Loucy (cell line): ENCODE results near the gene WDR88.

Source experiments
- H2AFZ ChIP-seq: fragments of 200-600 bp; sonication (generic); 2 replicates; pipeline ENCODE4 v1.6.0; 2016; ENCODE audit warnings: antibody characterized with exemption, mild to moderate bottlenecking, low read length, moderate library complexity
- H3F3A ChIP-seq: fragments of 200-600 bp; 2 replicates; pipeline ENCODE4 v1.6.0; 2016; ENCODE audit warnings: antibody characterized with exemption, low read depth, mild to moderate bottlenecking
- H3K27me3 ChIP-seq: fragments of 200-600 bp; sonication (generic); 2 replicates; pipeline ENCODE4 v1.6.1; 2014; ENCODE audit warnings: low read length, mild to moderate bottlenecking; ENCODE audit not compliant: insufficient read depth, poor library complexity, severe bottlenecking
- H3K36me3 ChIP-seq: fragments of 200-600 bp; sonication (generic); 2 replicates; pipeline ENCODE4 v1.6.1; 2016; ENCODE audit warnings: low read length; ENCODE audit not compliant: insufficient read depth
- H3K4me1 ChIP-seq: fragments of 200-600 bp; sonication (generic); 2 replicates; pipeline ENCODE4 v1.5.1; 2014; ENCODE audit warnings: low read length, mild to moderate bottlenecking; ENCODE audit not compliant: insufficient read depth, poor library complexity, severe bottlenecking
- H3K4me2 ChIP-seq: fragments of 200-600 bp; sonication (generic); 2 replicates; pipeline ENCODE4 v1.6.0; 2014; ENCODE audit warnings: antibody characterized with exemption, low read length, low read depth, mild to moderate bottlenecking; ENCODE audit not compliant: poor library complexity, severe bottlenecking
- H3K4me3 ChIP-seq: fragments of 200-600 bp; sonication (generic); 2 replicates; pipeline ENCODE4 v1.5.1; 2014; ENCODE audit warnings: low read length, mild to moderate bottlenecking, mixed read lengths; ENCODE audit not compliant: poor library complexity, severe bottlenecking
- H3K79me2 ChIP-seq: fragments of 200-600 bp; sonication (generic); 2 replicates; pipeline ENCODE4 v1.6.1; 2014; ENCODE audit warnings: low read length; ENCODE audit not compliant: insufficient read depth
- H3K9ac ChIP-seq: fragments of 200-600 bp; sonication (generic); 2 replicates; pipeline ENCODE4 v1.6.0; 2014; ENCODE audit warnings: mild to moderate bottlenecking, low read depth, low read length, moderate library complexity; ENCODE audit not compliant: poor library complexity, severe bottlenecking
- H3K9me2 ChIP-seq: fragments of 200-600 bp; sonication (generic); replicated peaks from 2 replicates; pipeline ENCODE4 v1.6.1; 2016; ENCODE audit warnings: low read depth, low read length, mixed read lengths
- H3K9me3 ChIP-seq: fragments of 200-600 bp; sonication (generic); 2 replicates; pipeline ENCODE4 v1.6.1; 2014; ENCODE audit warnings: mild to moderate bottlenecking, antibody characterized with exemption, low read length, low read depth; ENCODE audit not compliant: insufficient read depth
- H4K20me1 ChIP-seq: fragments of 200-600 bp; sonication (generic); 2 replicates; pipeline ENCODE4 v1.6.0; 2014; ENCODE audit warnings: antibody characterized with exemption, low read length, mild to moderate bottlenecking; ENCODE audit not compliant: insufficient read depth, poor library complexity, severe bottlenecking
- CTCF ChIP-seq: fragments of 200-600 bp; sonication (generic); conservative IDR thresholded peaks from 2 replicates; pipeline ENCODE4 v1.5.1; 2014; ENCODE audit warnings: mild to moderate bottlenecking, antibody characterized with exemption, low read length
- EZH2phosphoT487 ChIP-seq: fragments of 200-600 bp; IDR thresholded peaks from 2 replicates; pipeline ENCODE4 v1.6.1; 2018; ENCODE audit warnings: antibody characterized with exemption, mild to moderate bottlenecking, moderate library complexity, borderline replicate concordance

Gene WDR88

GRCh38 chr19:33194886-33195644, 63.2 kb downstream of the WDR88 start:
- no peak for TF ChIP-seq CTCF
- TF ChIP-seq EZH2phosphoT487, result no peak
- Histone ChIP-seq H3K9ac (no peak overlapping the region), H3K27me3 (no peaks in the 10 kb centered on the region), H3K4me3 (no peak overlapping the region), H3K9me3 (no peaks in the 10 kb centered on the region), H3K9me2 (no peaks in the 10 kb centered on the region), H4K20me1 (no peaks in the 10 kb centered on the region), H3K4me2 (no peak overlapping the region), H3K4me1 (no peaks in the 10 kb centered on the region), H2AFZ (no peak overlapping the region), H3K36me3 (no peaks in the 10 kb centered on the region), H3F3A (no peaks in the 10 kb centered on the region), H3K79me2 (no peaks in the 10 kb centered on the region)

- Histone ChIP-seq H3K4me3 (no peak overlapping the region), H2AFZ (no peak overlapping the region), H3K4me2 (no peak overlapping the region), H3K36me3 (no peaks in the 10 kb centered on the region), H3K9ac (no peak overlapping the region), H3K4me1 (no peaks in the 10 kb centered on the region), H3K9me2 (no peaks in the 10 kb centered on the region), H3K9me3 (no peaks in the 10 kb centered on the region), H3K27me3 (no peaks in the 10 kb centered on the region), H3K79me2 (no peaks in the 10 kb centered on the region), H3F3A (no peaks in the 10 kb centered on the region), H4K20me1 (no peaks in the 10 kb centered on the region)
- no peak for TF ChIP-seq CTCF
- no peak for TF ChIP-seq EZH2phosphoT487
These were observed 63.9 kb downstream of the WDR88 start for GRCh38 chr19:33195645-33196347.

- no peak overlapping the region for H2AFZ ChIP-seq
- no peaks in the 10 kb centered on the region for H3K9me2 ChIP-seq
- no peaks in the 10 kb centered on the region for H4K20me1 ChIP-seq
- no peak overlapping the region for H3K4me3 ChIP-seq
- TF ChIP-seq CTCF (no peak), EZH2phosphoT487 (no peak)
- H3K79me2 ChIP-seq, result no peaks in the 10 kb centered on the region
- H3K9me3 ChIP-seq, result no peaks in the 10 kb centered on the region
- H3K9ac ChIP-seq, result no peak overlapping the region
- no peaks in the 10 kb centered on the region for H3K36me3 ChIP-seq
- no peaks in the 10 kb centered on the region for H3K4me1 ChIP-seq
- H3K27me3 ChIP-seq, result no peaks in the 10 kb centered on the region
- no peaks in the 10 kb centered on the region for H3F3A ChIP-seq
- no peak overlapping the region for H3K4me2 ChIP-seq
These were observed 64.7 kb downstream of the WDR88 start for GRCh38 chr19:33196446-33197193.
